Left renal cortex interstitium (tissue), 4 donors: ENCODE measurements around the gene OR4F15. TPM values are rescaled to one million over a fixed set of nuclear protein-coding genes. Genes with fewer than 3 reads are reported as not detected.

Experiments
- DNase-seq, 4 donors: peaks; one replicate each; pipeline ENCODE4 v3.0.0-alpha.2; 2013; ENCODE audit warnings: low read depth in 4 of 4, low spot score in 2 of 4, missing footprints in 1 of 4
- polyA plus RNA-seq, 4 donors: library from polyadenylated mRNA; unstranded; fragments of 120-200 nt; gene quantifications; one replicate each; pipeline ENCODE4 v1.2.1, GENCODE V29; 2013; ENCODE audit not compliant: insufficient read length in 4 of 4

The OR4F15 gene
- polyA plus RNA-seq, 4 donors, result not detected

GRCh38 chr15:101803676-101804075 lies 8.3 kb upstream of the OR4F15 start:
- no peak for DNase-seq

- no peak for DNase-seq
Measured at GRCh38 chr15:101804375-101804774, 7.6 kb upstream of the OR4F15 start.

- DNase-seq, result no peak
Measured at GRCh38 chr15:101804941-101805340, 7.1 kb upstream of the OR4F15 start.

- DNase-seq, result no peak
Measured at GRCh38 chr15:101805605-101806345, 6.2 kb upstream of the OR4F15 start.

- DNase-seq, result no peak
Measured at GRCh38 chr15:101807345-101807945, 4.6 kb upstream of the OR4F15 start.

GRCh38 chr15:101808201-101808600 lies 3.8 kb upstream of the OR4F15 start:
- DNase-seq, result no peak

GRCh38 chr15:101810456-101810855 lies 1.5 kb upstream of the OR4F15 start:
- DNase-seq, result no peak

- no peak for DNase-seq
Measured at GRCh38 chr15:101810876-101811275, 1.1 kb upstream of the OR4F15 start.

GRCh38 chr15:101813803-101814534 lies 2.0 kb downstream of the OR4F15 start:
- no peak for DNase-seq

- DNase-seq, result no peak
Measured at GRCh38 chr15:101820781-101821180, 8.8 kb downstream of the OR4F15 start.

GRCh38 chr15:101827257-101827656 lies 15.3 kb downstream of the OR4F15 start:
- DNase-seq, result no peak

GRCh38 chr15:101828774-101829173 lies 16.8 kb downstream of the OR4F15 start:
- no peak for DNase-seq

GRCh38 chr15:101841656-101842055 lies 29.7 kb downstream of the OR4F15 start:
- DNase-seq, result no peak

- no peak for DNase-seq
Measured at GRCh38 chr15:101844916-101845315, 32.9 kb downstream of the OR4F15 start.

GRCh38 chr15:101852356-101852755 lies 40.4 kb downstream of the OR4F15 start:
- DNase-seq, result no peak

Other genes starting within 250 kb of the OR4F15 start
- 10 to 100 TPM; 63.2 to 67.7 (median 65.9) TPM for gene TM2D3, start 159.8 kb upstream of the OR4F15 start, polyA plus RNA-seq
- 10 to 100 TPM; 17.7 to 23.4 (median 22.1) TPM for gene TARS3, start 87.7 kb upstream of the OR4F15 start, polyA plus RNA-seq
- not detected for gene OR4F6, start 8.7 kb upstream of the OR4F15 start, polyA plus RNA-seq